Measurements from ENCODE around the gene CDH19.
"Not testable (repeated sequence)": the region's sequence is repeated elsewhere in the genome, so short reads cannot be mapped to it uniquely, and the experiment has no call there.

CDH19 gene

DNA sequence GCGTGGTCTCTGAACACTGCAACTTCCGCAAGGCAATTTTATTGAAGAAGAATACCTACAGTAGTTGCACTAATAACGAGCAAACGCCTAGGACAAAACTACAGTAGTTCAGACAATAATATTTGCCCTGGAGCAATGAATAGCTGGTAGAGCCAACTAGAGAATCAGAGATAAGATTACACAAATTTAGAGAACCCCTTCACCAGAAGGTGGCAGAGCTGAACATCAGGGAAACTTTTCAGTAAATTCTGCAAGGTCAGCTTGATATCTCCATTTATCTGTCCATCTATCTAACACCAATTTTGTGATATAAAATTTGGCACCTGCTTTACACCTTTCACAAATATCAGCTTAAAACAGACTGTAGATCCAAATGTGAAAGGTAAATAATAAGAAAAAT is 43.8 kb downstream of the CDH19 start:
- no peak for DNase-seq

DNA sequence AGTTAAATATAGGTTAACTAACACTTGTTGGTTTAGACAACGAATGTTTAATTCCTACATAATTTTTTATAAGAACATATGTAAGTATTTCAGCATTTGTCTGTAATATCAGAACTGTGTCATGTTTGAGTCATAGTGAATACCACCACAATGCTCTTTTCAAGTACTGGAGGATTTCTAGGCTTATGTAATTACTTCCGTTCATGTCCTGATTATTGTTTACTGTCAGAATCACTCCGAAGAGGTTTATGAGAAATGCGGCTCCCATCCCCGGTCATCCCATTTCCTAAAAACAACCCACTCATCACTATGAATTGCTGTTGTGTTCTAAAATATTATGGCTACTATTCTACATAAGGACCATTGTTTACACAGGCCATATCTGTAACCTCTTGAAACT is 45.1 kb downstream of the CDH19 start:
- no peak for DNase-seq

DNA sequence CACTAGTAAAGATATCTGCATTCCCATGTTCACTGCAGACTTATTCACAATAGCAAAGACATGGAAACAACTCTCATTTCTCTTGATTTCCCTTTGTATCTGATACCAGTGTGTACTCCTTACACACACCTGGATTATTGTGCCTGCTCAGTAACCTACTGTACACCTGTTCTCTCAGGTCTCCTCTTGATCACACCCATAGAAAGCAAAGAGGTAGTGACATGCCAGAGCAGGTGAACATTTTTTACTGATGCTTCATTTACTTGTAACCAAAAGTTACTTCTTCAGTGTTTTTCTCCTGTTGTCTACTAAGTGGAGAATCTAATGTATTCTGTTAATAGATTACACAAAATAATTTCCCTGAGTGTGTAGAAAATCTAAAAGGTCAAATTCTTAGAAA is 46.8 kb downstream of the CDH19 start:
- no peak for DNase-seq

DNA sequence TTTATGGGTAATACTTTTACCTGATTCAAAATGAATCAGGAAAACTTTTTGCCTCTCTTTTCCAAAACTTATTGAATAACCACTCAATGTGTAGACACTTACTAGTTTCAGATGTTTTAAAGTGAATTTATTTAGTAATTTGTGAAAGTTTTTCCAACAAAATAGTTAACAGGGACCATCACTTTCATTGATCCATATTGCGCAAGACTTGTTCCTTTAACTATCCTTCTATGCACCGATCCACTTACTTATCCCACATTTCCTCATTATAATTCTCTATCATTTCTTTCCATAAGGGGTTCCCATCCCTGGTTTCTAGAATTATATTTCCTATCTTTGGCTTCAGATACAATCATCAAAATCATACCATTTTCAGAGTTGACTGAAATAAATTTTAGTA is 48.3 kb downstream of the CDH19 start:
- no peak for DNase-seq

DNA sequence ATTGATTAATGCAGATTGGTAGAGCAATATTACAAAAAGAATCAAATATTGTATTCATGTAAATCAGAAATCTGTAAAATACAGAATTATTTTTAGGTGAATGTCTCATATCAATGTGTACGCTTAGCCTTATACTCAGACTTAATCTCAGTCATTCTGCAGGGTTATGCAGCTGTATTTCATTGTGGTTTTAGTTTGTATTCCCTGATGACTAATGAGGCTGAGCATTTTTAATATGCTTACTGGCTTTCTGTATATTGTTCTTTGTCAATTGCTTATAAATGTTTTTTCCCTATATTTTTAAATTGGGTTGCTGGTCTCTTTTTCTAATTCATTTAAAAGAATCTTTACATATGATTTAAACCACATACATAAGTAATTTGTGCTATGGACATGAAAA is 50.1 kb downstream of the CDH19 start:
- DNase-seq = no peak

DNA sequence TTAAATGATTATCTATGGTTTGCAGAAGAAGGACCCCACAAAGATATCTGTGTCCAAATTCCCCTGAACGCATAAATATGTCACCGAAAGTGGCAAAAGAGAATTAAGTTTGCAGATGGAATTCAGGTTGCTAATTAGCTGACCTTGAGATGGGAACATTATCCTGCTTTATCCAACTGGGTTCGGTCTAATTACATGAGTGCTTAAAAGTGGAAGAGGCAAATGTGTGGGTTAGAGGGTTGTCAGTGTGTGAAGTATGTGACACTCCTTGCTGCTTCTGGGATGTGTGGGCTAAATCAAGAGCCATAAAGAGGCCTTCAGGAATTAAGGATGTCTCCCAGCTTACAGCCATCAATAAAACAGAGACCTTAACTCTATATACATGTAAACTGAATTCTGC is 53.5 kb downstream of the CDH19 start:
- no peak for DNase-seq

DNA sequence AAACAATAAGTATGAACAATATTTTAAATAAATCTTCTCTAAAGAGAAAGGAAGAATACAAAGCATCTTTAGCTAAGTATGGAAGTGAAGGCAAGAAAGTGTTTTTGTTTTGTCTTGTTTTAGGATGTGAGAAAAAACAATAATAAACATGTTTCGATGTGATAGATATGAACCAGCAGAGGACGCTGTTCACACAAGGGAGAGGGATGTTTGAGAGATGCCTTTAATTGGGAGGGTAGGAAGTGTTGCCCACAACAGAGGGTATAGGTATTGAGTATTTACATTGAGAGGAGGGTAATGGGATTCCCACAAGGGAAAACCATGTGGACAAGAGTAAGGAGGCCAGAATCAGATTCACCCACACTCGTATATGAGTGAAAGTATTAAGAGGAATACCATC is 55.1 kb downstream of the CDH19 start:
- no peak for DNase-seq

DNA sequence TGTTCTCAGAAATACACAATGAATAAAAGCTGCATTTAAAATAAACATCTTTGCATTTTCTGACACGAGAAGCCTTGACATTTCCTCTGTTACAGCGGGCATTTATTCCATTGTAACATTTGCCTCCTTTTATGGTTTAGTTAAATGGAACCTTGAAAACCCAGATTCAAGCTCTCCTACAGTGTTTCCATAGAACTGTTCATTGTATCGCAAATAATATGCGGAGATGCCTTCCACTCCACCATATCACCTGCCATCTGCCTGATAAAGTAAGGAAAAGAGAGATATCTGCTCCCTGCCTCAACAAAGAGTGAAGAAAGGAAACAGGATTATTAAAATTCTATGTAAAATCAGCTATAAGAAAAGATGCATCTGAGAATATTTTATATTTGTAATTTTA is 69.8 kb downstream of the CDH19 start:
- DNase-seq = no peak

DNA sequence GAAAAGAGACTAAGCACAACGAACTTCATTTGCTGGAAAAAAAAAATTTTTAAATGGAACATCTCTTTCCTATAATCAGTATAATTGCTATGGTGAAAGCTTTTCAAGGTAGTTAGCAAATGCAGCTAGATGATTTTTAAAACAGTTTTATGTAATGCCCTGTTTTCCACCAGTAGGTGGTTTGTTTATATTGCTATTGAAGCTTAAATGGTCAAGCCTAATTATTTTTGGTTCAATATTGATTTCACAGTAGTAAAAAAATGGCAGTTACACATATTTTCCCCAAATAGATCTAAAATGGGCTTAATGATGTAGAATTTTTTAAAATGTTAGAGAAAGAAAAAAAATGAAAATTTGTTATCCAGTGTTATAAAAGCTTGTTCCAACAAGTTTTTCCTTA is 70.2 kb downstream of the CDH19 start:
- no peak for DNase-seq

DNA sequence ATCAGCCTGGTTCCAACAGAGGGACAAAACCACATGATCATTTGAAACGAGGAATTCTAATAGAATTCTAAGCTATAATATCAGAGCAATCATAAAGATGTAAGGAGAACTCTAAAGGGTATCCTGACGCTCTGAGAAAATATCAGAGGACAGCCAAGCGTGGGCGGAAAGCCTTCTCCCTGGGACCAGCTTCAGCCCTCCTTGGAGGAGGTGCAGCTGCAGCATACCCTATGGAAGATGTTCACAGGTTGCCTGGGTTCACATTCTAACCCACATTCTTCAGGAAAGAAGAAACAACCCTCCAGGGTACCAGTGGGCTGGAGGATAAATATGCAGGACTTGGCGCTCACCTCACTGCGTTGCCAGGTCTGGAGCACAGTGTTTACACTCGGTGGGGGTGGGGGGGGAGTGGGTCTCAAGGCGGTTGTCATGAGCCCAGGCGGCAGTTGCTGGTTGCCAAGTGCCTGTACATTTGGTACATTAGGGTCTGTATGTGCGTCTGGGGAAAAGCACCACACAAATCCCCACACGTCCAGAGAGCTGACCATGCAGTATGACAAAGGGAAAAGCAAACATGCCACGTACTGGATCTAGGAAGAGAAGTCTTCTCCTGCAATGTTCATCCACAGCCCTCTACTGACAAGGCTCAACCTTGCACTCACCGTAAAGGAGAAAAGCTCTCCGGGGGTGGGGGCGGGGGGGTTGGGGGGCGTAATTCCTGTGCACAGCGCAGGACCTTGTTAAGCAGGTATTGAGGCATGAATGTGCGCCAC is 80.5 kb downstream of the CDH19 start:
- no peak for DNase-seq

DNA sequence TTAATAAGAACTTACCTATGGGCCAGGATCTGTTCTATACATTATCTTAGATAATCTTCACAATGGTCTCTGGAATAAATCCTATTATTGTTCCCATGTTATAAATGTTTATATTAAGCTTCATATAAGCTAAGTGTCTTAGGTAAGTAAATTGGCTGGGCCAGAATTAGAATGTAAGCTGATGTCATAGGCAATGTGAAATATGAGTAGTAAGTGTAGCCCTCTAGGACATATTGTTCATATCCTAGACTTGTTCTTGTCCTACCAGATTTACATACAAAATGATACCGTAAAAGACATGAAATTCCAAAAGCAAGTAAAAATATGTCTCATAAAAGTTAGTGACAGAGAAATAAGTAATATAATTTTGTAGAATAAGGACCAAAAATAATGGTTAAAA is 89.9 kb downstream of the CDH19 start:
- no peak for DNase-seq

DNA sequence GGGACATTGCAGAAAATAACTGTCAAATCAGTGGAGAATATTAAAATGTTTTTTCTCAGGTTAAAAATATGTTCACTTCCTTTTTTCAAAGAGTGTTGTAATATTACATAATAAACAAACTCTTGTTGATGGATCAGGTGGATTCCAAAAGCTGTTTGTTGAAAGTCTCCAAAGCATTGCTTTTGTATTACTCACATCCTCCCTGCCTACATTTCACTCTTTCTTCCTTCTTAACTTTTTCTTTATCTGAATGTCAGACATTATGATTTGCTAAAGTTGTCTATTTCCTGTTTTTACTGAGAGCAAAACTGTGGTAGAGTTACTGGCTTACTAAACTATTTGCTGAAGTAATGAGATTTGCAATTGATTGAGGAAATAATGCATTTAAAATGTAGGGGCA is 92.1 kb downstream of the CDH19 start:
- DNase-seq = no peak

DNA sequence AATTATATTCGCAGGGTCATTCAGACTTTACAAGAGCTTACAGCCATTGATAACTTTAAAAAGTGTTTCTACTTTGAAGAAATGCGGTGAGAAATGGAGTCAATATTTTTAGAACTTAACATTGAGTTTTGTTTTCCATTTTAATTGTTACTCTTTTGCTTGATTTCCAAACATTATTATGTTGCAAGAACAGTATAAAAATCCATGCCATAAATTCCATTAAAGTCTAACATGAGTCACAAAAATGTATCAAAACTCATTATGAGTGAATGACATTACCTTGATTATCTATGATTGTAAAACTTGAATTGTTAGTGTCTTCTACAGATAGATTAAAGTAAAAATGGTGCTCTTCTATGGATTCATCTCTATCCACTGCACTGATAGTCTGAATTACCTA is 92.6 kb downstream of the CDH19 start:
- no peak for DNase-seq

DNA sequence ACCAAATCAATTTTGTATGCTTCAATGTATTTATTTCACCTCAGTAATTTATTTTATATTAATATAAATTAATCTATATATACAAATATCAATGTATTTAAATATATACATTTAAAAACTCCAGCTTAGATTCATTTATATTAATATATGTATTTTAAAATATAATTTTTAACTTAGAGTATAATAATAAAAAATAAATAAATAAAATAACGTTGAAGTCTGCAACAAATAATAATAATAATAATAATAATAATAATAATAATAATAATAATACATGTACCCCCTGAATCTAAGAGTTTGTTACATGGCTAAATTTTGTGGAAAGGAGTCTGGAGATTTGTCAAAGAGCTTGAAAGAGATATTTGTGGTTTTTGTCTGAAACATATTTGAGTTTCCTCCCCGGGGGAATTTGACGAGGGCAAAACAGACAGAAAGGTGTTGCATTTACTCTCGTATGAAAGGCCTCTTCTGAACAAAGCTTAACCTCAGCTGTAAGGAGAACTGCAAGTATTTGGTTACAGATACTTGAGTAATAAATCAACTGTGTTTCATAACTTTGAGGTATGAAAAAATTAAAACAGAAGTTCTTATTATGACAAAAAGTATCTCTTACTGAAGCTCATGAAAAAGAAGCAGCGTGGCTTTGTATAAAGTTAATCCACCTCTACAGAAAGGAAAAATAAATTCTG is 93.4 kb downstream of the CDH19 start:
- no peak for DNase-seq

DNA sequence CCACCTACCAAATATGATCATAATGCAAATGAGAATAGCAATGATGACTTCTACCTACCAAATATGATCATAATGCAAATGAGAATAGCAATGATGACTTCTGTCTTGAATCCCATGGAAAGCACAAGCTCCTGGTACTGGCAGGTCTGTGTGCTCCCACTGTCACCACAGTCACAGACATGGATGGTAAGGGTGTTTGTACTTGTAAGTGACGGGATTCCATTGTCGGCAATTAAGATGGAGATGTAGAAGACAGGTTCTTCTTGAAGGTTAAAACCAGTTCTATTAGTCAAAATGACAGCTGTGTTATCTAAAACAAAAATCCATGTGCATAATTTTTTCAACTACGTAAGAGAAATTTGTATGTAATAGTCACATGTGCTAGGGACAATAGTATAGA is 95.0 kb downstream of the CDH19 start:
- DNase-seq = no peak

DNA sequence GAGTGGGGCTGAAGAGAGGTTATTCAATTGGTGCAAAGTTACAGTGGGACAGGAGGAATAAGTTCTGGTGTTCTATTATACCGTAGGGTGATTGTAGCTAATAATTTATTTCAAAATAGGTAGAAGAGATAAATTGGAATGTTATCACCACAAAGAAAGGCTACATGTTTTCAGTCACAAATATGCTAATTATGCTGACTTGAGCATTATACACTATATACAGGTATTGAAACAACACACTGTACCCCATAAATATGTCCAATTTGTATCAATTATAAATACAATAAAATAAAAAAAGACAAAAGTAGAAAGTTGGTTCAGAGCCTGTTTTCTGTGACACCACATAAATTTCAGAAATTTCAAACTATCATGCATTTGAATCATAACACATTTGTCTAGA is 97.7 kb downstream of the CDH19 start:
- DNase-seq = no peak

DNA sequence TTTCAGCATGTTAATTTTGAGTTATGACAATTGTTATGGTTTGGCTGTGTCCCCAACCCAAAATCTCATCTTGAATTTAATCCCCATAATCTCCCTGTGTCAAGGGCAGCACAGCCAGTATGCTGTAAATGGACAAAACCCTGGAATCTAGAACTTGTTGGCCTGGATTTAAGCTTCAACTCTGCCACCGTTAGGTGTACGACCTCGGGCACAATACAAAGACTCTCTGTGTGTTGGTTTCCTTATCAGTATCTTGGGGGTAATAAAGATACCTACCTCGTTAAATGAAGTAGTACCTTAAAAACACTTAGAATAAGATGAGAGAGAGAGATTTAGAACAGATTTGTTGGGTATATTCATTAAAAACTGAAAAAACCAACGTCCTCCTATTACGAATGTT is 106.5 kb downstream of the CDH19 start:
- no peak for DNase-seq

DNA sequence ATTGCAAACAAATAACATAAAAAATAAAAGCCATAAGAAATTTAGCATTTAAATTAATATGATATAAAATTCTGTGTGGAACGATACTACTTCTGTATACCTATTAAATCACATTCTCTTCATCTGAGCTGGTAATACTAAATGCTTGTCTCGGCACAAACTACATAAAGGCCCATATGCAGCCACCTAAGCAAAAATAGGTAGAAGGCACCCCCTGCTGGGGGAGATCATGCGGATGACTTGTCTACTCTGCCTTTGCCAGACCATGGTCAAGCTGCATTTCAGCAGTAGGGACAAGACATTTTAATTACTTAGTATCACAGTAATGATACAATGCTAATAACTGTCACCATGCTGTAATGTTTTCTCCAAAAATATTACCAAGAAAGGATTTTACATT is 108.0 kb downstream of the CDH19 start:
- DNase-seq = peak; percentile 70

DNA sequence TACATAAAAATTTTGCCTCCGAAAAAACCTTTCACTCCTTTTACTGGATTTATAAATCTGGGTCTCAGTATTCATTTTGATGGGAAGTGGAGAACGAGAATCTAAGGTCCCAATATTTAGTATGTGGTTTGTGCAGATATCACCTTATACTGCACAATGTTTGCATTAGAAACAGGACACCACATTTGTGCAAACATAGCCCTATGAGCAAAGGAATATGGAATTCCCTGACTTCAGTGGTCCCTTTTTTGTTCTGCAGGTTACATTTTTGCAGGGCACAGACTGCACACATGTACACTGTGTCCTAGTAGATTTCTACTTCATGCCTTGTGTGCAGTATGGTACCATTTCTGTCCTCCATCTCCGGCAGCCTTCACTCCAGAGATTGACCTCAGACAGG is 130.0 kb downstream of the CDH19 start:
- no peak for DNase-seq

DNA sequence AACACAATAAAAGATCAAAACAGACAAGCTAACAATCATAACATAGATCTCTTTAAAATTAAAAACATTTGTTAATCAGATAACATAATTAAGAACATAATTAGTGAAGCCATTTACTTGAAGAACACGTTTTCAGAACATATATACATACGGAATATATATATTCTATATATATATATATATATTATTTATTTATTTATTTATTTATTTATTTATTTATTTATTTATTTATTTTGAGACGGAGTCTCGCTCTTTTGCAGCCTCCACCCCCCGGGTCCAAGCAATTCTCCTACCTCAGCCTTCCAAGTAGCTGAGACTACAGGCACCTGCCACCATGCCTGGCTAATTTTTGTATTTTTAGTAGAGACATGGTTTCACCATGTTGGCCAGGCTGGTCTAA is 137.7 kb downstream of the CDH19 start:
- not testable (repeated sequence) for DNase-seq

DNA sequence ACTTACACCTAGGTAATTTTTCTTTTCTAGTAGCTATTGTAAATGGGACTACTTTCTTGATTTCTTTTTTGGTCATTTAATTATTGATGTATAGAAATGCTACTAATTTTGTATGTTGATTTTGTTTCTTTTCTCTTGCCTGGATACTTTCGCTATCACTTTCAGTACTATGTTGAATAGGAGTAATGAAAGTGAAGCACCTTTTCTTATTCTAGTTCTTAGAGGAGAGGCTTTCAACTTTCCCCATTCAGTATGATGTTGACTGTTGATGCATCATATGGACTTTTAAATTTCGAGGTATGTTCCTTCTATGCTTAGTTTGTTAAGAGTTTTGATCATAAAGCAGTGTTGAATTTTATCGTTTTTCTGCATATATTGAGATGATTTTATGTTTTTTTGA is 142.5 kb downstream of the CDH19 start:
- no peak for DNase-seq

DNA sequence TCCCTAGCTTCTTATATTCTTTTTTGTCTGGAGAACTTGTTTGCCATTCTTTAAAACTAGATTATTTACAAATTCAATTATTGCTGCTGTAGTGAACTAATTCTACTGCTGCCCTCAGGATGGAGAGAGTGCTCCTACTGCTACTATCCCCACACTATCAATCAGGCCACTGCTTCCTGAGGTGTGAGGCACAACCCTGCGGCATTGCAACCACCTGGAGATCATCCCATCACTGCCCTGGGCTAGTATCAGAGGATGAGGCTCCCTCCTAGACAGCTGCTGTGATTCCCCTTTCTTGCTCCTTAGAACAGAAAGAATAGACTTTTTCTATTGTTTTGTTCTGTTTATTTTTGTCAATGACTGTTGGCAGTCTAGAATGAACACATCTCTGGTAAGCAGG is 146.6 kb downstream of the CDH19 start:
- DNase-seq = no peak
